Medulla oblongata (tissue), 1 donor: ENCODE results near the gene CDY2B.
"Not testable (repeated sequence)": the region's sequence is repeated elsewhere in the genome, so short reads cannot be mapped to it uniquely, and the experiment has no call there.

Experiments used
- DNase-seq: peaks from one replicate; pipeline ENCODE4 v3.0.0-alpha.2; 2015; ENCODE audit errors: extremely low spot score

CDY2B gene, protein sequence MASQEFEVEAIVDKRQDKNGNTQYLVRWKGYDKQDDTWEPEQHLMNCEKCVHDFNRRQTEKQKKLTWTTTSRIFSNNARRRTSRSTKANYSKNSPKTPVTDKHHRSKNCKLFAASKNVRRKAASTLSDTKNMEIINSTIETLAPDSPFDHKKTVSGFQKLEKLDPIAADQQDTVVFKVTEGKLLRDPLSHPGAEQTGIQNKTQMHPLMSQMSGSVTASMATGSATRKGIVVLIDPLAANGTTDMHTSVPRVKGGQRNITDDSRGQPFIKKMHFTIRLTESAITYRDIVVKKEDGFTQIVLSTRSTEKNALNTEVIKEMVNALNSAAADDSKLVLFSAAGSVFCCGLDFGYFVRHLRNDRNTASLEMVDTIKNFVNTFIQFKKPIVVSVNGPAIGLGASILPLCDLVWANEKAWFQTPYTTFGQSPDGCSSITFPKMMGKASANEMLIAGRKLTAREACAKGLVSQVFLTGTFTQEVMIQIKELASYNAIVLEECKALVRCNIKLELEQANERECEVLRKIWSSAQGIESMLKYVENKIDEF

DNA sequence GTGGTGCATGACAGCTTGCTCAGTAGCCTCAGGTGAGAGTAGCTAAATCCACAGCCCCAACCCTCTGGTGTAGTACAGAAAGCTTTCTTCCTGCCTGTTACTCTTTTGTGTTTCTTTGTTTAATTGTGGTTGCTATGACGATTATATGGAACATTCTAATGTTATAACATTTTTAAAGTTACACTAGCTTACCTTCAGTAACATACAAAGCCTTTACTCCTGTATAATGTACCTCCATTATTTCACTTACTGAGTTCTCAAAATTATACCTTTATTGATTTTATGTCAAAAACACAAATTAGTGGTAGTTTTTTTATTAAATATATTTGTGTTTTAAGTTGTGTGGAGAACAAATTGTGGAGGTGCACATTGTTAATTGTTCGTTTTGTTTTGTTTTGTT is at the start of gene CDY2B:
CDY2B (minus strand) TSS at position 101 of the 400 bp plus-strand sequence. CDS start 328 bp downstream, outside the sequence.
- DNase-seq = not testable (repeated sequence)

DNA sequence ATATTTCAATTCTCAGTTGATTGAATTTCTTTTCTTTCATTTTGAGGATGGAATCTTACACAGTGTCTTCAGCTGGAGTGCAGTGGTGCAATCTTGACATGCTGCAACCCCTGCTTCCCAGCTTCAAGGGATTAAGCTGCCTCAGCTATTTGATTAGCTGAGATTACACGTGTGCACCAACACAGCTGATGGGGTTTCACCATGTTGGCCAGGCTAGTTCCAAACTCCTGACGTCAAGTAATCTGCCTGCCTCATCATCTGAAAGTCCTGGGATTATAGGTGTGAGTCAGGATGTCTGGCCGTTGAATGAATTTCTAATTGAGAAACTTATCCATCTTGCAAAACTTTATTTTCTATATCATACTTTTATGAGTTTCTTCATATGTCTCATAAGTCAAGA is 28.0 kb upstream of the CDY2B start:
- DNase-seq = not testable (repeated sequence)

DNA sequence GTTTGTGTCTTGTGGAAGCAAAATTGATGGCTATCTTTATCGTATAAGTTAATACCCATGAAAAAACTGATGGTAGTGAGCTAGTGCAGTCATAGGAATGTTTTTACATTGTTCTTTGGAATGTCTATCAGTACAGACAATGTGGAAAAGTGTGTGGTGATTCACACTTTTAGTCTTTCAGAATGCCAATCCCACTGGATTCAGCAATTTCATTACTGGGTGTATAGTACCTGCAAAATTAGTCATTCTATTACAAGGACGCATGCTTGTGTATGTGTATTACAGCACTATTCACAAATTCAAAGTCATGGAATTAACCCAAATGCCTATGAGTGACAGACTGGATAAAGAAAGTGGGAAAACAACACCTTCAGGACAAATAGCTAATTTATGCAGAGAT is 27.3 kb upstream of the CDY2B start:
- not testable (repeated sequence) for DNase-seq

DNA sequence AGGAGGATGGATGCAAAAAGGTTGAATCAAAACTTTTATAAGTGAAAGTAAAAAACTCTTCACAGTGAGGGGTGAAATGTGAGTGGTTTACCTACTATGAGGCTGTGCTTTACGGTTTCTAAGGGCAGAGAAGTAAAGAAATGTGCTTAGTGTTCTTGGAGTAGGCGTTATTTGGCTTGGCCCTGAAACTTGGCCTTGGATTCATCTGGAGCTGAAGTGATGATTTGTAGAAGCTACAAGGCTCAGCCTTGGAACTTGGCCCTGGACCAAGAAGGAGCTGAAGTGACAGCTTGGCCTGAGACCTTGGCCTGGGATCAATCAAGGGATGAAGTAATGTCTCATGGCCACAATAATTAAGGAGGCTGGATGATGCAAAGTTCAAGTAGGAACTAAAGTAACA is 1.7 kb upstream of the CDY2B start:
- DNase-seq = not testable (repeated sequence)

DNA sequence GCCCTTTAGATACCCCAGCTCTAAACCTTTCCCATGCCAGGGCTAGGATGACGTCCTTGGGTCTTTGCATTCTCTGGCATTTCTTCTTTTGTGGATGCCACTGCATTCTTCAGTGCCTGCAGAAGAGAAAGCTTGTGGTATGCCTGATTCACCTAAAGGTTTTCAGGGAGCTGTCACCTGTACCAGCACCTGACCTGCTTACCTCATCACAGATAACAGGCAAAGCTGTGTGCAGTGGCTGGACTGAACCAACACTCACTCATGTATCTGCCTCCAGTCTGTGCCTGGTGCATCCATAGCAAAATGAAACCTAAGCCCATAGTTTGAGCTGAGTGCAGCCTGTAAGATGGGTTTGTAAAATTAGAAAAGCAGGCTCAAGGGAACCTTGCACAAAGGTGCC is 3.3 kb downstream of the CDY2B start:
- DNase-seq = not testable (repeated sequence)

DNA sequence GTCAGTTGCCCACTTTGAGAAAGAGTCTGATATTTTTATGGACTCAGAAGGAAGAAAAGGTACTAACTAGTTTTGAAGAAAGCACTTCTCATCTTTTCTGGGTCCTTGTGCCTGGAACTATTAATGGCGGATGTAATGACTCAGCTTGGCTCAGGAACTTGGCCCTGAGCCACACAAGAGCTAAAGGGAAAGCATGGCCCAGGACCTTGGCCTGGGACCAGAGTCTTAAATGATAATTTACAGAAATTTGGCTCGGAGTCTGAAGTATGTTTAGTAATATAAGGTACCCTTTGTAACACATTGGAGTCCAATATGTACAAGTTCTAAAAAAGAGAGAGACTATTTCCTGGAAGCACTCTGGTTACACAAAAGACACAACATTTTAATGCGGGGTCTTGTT is 4.6 kb downstream of the CDY2B start:
- DNase-seq = not testable (repeated sequence)

DNA sequence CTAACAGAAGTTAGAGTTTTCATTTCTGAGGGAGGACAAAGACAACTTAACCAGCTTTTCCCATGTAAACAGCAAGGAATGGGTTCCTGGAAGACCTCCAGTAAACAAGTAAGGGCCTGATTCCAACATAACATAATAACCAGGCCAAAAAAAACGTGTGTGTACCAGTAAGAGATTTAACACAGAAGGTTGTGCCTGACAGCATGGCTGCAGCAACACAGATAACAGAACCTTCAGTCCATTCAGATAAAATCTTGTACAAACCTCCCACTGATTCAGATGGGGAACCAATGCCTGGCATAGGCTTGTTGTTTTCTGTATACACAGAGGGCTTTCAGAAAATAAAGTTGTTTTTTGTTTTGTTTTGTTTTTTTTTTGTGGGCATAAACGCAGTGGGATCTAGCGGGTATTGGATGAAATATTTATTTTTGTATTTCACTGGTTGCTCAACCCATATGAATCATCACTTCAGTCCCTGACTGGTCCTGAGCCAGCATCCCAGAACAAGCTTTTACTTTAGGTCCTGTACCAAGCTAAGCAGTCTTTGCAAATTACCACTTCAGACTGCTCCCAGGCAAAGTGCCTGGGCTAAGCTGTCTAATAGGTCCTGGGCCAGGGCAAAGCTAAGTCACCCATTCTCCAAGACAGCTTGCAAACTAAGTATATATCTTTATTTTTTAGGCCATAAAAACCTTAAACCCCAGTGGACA is 8.7 kb downstream of the CDY2B start:
- DNase-seq = not testable (repeated sequence)

DNA sequence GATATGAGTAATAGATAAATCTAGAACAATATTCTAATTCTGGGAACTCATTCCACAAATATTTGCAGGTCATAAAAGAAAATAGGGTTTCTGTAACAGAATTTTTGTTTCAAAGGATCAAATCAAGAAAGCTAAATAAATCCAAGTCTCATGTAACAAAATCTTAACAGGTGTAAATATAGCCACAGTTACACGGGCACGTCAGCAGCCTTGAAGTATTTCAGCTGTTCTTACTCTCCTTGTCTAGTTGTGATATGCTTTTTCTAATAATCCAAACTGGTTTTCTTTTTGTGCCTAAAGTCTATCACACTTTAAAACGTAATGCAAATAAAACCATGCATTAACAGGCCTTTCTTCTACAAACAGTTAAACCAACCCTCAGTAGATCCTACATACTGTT is 9.3 kb downstream of the CDY2B start:
- DNase-seq = not testable (repeated sequence)

DNA sequence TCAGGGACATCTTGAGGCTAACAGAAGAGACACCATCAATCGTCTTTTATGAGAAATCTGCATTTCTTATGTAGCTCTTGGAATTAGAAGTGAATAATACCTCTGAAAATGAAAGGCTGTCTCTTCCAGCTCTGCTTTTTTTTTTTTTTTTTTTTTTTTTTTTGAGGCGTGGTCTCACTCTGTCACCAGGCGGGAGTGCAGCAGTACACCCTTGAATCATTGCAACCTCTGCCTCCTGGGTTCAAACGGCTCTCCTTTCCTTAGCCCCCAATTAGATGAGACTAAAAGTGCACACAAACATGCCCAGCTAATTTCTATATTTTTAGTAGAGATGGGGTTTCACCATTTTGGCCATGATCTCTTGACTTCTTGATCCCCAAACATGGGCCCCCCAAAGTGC is 12.2 kb downstream of the CDY2B start:
- not testable (repeated sequence) for DNase-seq

DNA sequence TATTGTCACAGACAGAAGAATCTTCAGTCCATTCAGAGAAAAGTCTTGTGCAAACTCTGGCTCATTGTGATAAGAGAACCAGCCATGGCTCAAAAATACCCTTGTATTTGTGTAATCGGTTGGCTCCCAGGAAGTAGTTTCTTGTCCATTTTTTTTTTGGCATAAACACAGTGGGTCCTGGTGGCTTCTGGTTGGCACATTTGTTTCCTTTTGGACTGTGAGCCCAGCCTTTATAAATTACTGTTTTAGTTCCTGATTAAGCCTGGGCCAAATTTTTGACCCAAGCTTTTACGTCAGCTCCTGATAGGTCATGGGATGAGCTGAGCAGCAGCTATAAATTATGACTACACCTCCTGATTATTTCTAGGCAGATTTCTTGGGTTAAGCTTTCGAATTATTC is 19.4 kb downstream of the CDY2B start:
- DNase-seq = not testable (repeated sequence)

DNA sequence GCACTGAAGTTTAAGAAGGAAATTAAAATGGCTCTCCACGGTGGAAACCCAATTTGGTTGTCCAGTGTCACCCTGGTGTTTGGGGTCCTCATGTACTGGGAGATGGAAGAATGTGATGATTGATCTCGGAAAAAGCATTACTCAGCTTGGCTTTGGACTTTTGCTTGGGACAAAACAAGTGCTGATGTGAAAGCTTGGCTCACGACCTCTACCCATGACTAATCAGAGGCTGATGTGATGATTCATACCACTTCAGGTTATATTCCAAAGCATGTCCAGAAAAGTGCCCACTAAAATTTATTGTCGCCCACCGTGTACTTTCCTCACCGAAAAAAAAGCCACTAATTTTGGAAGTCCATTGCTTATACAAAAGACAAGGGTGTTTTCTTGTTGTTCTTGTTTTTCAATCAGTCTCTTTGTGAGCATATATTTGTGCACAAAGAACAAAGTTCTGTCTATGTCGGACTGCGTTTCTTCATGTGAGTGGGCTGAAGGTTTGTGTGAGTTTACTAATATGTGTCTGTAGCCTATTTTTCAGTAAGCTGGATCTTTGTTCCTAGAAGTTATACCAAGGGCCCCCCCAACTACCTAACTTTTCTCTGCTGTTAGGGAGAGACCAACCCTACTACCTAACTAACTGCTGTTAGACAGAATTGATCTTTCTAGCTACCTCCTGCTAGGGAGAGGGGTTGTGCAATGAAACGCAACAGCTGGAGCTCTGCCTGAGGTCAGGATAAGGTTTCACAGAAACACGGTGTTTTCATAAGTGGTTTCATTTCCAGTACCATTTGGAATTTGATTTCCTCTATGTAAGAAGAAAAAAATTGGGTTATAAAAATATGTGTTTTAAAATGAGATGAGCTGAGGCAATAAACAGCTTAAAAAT is 22.8 kb downstream of the CDY2B start:
- DNase-seq = not testable (repeated sequence)

DNA sequence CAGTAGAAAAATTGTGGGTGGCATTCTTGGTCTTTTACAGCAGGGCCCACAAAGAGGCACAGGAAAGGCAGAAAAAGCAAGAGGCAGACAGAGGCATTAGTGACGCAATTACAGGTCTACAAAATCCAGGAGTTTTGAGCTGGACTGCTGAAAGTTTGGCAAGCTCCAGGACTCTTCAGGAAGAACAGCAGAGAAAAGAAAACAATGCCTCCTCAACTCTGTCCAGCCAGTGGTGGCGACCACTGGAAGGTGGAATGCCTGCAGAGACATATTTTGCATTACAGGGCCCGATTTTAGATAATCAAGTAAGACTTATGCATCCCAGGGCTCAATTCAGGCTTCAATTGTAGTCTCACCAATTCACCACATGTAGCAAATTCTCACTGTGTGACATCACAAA is 23.5 kb downstream of the CDY2B start:
- not testable (repeated sequence) for DNase-seq

DNA sequence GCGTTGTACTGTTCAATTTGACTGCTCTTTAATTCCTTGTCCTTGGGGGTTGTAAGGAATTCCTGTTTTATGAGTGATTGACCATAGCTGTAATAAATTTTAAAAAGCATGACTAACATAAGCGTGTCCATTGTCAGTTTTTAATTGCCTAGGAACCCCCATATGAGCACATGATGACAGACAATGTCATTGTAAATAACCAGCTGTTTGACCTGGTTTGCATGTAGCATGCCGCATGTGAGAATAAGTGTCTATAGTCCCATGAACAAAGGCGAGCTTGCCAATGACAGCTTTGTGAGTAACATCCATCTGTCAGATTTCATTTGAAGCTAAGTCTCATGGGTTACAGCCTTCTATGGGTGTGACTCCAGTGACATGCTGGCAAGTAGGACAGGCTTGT is 30.9 kb downstream of the CDY2B start:
- DNase-seq = not testable (repeated sequence)

DNA sequence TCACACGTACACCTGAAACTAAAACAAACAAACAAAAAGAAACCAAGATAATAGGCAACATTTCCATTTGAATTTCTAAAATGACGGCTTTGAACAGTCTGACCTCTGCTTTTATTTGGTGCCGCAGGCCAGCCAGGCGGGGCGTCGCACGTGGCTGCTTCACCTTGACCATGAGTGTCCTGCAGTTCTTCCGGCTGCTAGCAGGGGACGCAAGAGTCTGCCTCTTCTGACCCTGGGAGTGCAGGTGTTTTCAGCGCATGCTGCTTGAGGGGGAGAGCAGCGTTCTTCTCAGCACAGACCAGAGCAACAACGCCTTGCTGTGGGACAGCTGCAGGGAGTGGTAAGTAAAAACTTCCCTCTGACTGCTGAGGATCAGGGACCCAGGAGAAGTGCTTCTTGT is 47.9 kb downstream of the CDY2B start:
- not testable (repeated sequence) for DNase-seq
